A673 (cell line): ENCODE data around the gene RERE. TPM values are rescaled to one million over a fixed set of nuclear protein-coding genes. Genes with fewer than 3 reads are reported as not detected.

Experiments
- BruUV-seq: library from RNA; stranded (reverse); fragments of 400-500 nt; replicated peaks from 2 replicates; lab custom pipeline; 2021; lab: Mats Ljungman, UMichigan
- CTCF ChIA-PET: fragments of 300-600 bp; sonication (Branson Sonifier 250); formaldehyde crosslinking; loops from one replicate; lab custom pipeline; 2022; ENCODE audit warnings: antibody characterized with exemption; lab: Charles Lee
- POLR2A ChIA-PET: fragments of 300-600 bp; sonication (Branson Sonifier 250); formaldehyde crosslinking; loops from one replicate; lab custom pipeline; 2022; ENCODE audit warnings: antibody characterized with exemption; ENCODE audit not compliant: low non-redundant PET; lab: Charles Lee
- DNase-seq: peaks from one replicate; pipeline ENCODE4 v3.0.0-alpha.2; 2015; ENCODE audit warnings: low spot score
- H3K27ac ChIP-seq: fragments of 200-600 bp; sonication (generic); 2 replicates; pipeline ENCODE4 v1.5.1; 2016; ENCODE audit warnings: mixed run types, low read depth, mild to moderate bottlenecking, mixed read lengths, antibody characterized with exemption, low read length; ENCODE audit not compliant: poor library complexity, severe bottlenecking
- H3K27me3 ChIP-seq: fragments of 200-600 bp; sonication (generic); replicated peaks from 2 replicates; pipeline ENCODE4 v1.6.1; 2017; ENCODE audit warnings: mixed run types, low read depth, mild to moderate bottlenecking, mixed read lengths, antibody characterized with exemption, low read length; ENCODE audit not compliant: insufficient read depth, poor library complexity
- H3K36me3 ChIP-seq: fragments of 200-600 bp; sonication (generic); 2 replicates; pipeline ENCODE4 v1.6.1; 2016; ENCODE audit warnings: mixed run types, mild to moderate bottlenecking, mixed read lengths, antibody characterized with exemption, low read length; ENCODE audit not compliant: insufficient read depth, poor library complexity, severe bottlenecking
- H3K4me1 ChIP-seq: fragments of 200-600 bp; sonication (generic); 2 replicates; pipeline ENCODE4 v1.6.1; 2017; ENCODE audit warnings: mixed run types, mild to moderate bottlenecking, mixed read lengths, antibody characterized with exemption, low read length; ENCODE audit not compliant: insufficient read depth, poor library complexity, severe bottlenecking
- H3K4me3 ChIP-seq: fragments of 200-600 bp; sonication (generic); 2 replicates; pipeline ENCODE4 v1.5.1; 2016; ENCODE audit warnings: low read depth, mixed run types, mild to moderate bottlenecking, mixed read lengths, low read length; ENCODE audit not compliant: poor library complexity, severe bottlenecking
- H3K9me3 ChIP-seq: fragments of 200-600 bp; sonication (generic); 2 replicates; pipeline ENCODE4 v1.6.1; 2016; ENCODE audit warnings: mixed run types, low read depth, mild to moderate bottlenecking, mixed read lengths, antibody characterized with exemption, low read length; ENCODE audit not compliant: poor library complexity, severe bottlenecking
- CTCF ChIP-seq: fragments of 300-800, 200-600 bp; sonication (generic); conservative IDR thresholded peaks from 2 replicates; pipeline ENCODE4 v1.5.1; 2017; ENCODE audit warnings: low read depth, mild to moderate bottlenecking, antibody characterized with exemption, low read length, moderate library complexity, mixed read lengths
- EZH2 ChIP-seq: fragments of 200-600 bp; sonication (generic); IDR thresholded peaks from 2 replicates; pipeline ENCODE4 v1.6.1; 2017; ENCODE audit warnings: borderline replicate concordance, low read depth, mild to moderate bottlenecking, mixed read lengths, antibody characterized with exemption, low read length; ENCODE audit not compliant: poor library complexity, severe bottlenecking
- intact Hi-C: fragments of 100-400 bp; cut with micrococcal nuclease; formaldehyde crosslinking; loops from one replicate; pipeline ENCODE4 v1.10.0; 2022; ENCODE audit not compliant: unreplicated experiment
- total RNA-seq: library from RNA; stranded (reverse); gene quantifications from 2 replicates; pipeline ENCODE4 v1.2.3, GENCODE V29; 2021

The RERE gene
- total RNA-seq, 1 experiment from 2014 or later: 188 TPM

DNA sequence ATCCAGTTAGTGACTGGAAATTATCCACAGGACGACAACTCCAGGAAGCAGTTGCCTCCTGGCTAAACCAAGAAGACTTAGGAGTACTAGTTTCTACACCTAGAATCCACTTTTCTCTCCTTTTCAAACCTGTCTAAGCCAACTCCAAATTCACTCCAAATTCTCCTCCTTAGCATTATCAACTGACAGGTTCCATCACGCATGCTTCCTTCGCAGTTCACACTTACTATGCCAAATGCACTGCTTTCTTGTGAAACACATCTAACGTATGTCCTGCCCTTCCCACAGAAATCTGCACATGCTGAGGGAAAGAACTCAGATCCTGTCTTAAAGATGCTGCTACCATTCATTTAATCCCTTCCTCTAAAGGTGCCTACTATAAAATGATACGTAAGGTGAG, 225.9 kb downstream of the RERE start:
- BruUV-seq: no TSS peak
- Histone ChIP-seq H3K27me3 (no peaks in the 10 kb centered on the region), H3K27ac (peak overlapping the region; percentile 57), H3K9me3 (no peaks in the 10 kb centered on the region), H3K36me3 (peaks cover 4% of the 10 kb centered on the region), H3K4me3 (no peak overlapping the region), H3K4me1 (peaks cover 68% of the 10 kb centered on the region)
- ChIA-PET POLR2A (no interaction called here), CTCF (no interaction called here)
- intact Hi-C loops: no loop called here
- TF ChIP-seq EZH2: no peak
- TF ChIP-seq CTCF: no peak
- no peak for DNase-seq

- H3K9me3 ChIP-seq: no peaks in the 10 kb centered on the region
- H3K27ac ChIP-seq: peak overlapping the region; percentile 57
- H3K4me1 ChIP-seq: peaks cover 68% of the 10 kb centered on the region
- POLR2A ChIA-PET: no interaction called here
- CTCF ChIA-PET: no interaction called here
- intact Hi-C loops: no loop called here
- no peaks in the 10 kb centered on the region for H3K27me3 ChIP-seq
- H3K4me3 ChIP-seq: no peak overlapping the region
- H3K36me3 ChIP-seq: peaks cover 4% of the 10 kb centered on the region
- no peak for DNase-seq
- BruUV-seq: no TSS peak
- no peak for TF ChIP-seq EZH2
- no peak for TF ChIP-seq CTCF
Observed at GRCh38 chr1:8590721-8591351, 226.6 kb downstream of the RERE start.

GRCh38 chr1:8589571-8589970, 227.9 kb downstream of the RERE start:
- peak overlapping the region; percentile 21 for H3K27ac ChIP-seq
- H3K36me3 ChIP-seq: peaks cover 4% of the 10 kb centered on the region
- no peak for TF ChIP-seq CTCF
- no peak for TF ChIP-seq EZH2
- POLR2A ChIA-PET: no interaction called here
- CTCF ChIA-PET: no interaction called here
- no peaks in the 10 kb centered on the region for H3K9me3 ChIP-seq
- no TSS peak for BruUV-seq
- H3K27me3 ChIP-seq: no peaks in the 10 kb centered on the region
- H3K4me3 ChIP-seq: no peak overlapping the region
- H3K4me1 ChIP-seq: peaks cover 67% of the 10 kb centered on the region
- intact Hi-C loops: no loop called here
- no peak for DNase-seq
